SK-N-SH (cell line): Measurements from ENCODE around the gene YPEL1. TPM values are rescaled to one million over a fixed set of nuclear protein-coding genes. Genes with fewer than 3 reads are reported as not detected.

Experiments
- CTCF ChIA-PET: fragments of 300-600, 350-600 bp; formaldehyde crosslinking; extraction: SDS; loops from one replicate; lab custom pipeline; 2021; lab: Yijun Ruan, JAX
- POLR2A ChIA-PET: fragments of 350-600 bp; sonication (Branson Sonifier 250); formaldehyde crosslinking; extraction: SDS; loops from one replicate; lab custom pipeline; 2020; ENCODE audit warnings: antibody characterized with exemption, inconsistent platforms; lab: Yijun Ruan, JAX
- DNase-seq: peaks from one replicate; pipeline ENCODE4 v3.0.0; 2012
- H2AFZ ChIP-seq: fragments of 200-600 bp; sonication (generic); 2 replicates; pipeline ENCODE4 v1.8.1; 2016; ENCODE audit warnings: antibody characterized with exemption, mild to moderate bottlenecking, low read depth
- H3F3A ChIP-seq: fragments of 200-600 bp; sonication (generic); replicated peaks from 2 replicates; pipeline ENCODE3; 2016; ENCODE audit warnings: antibody characterized with exemption, mild to moderate bottlenecking; ENCODE audit not compliant: insufficient read depth
- H3K27ac ChIP-seq, 2 experiments: fragments of 200-500 bp in 1 of 2; fragments of 200-600 bp in 1 of 2; sonication (Bioruptor generic) in 1 of 2; sonication (generic), shearing (Covaris generic) in 1 of 2; 2 replicates each; pipeline versions ENCODE4 v1.5.1 to v1.6.1; 2014 to 2016; ENCODE audit warnings: low read depth in 2 of 2, inconsistent platforms in 1 of 2, low read length in 1 of 2, mild to moderate bottlenecking in 1 of 2, mixed read lengths in 1 of 2
- H3K27me3 ChIP-seq: fragments of 200-600 bp; sonication (generic), shearing (Covaris generic); 2 replicates; pipeline ENCODE4 v1.6.1; 2016; ENCODE audit warnings: mixed run types; ENCODE audit not compliant: insufficient read depth
- H3K36me3 ChIP-seq, 2 experiments: fragments of 200-500 bp in 1 of 2; fragments of 200-600 bp in 1 of 2; sonication (Bioruptor generic) in 1 of 2; sonication (generic) in 1 of 2; replicated peaks in 1 of 2; 2 replicates each; pipeline versions ENCODE3 to v1.5.1; 2014 to 2016; ENCODE audit warnings: low read length in 1 of 2, mild to moderate bottlenecking in 1 of 2; ENCODE audit not compliant: insufficient read depth in 2 of 2, control insufficient read depth in 1 of 2
- H3K4me1 ChIP-seq, 2 experiments: fragments of 200-500 bp in 1 of 2; fragments of 200-600 bp in 1 of 2; sonication (Bioruptor generic) in 1 of 2; sonication (generic), shearing (Covaris generic) in 1 of 2; 2 replicates each; pipeline versions ENCODE4 v1.5.1 to v1.6.1; 2014 to 2016; ENCODE audit warnings: low read depth in 1 of 2, low read length in 1 of 2, mixed run types in 1 of 2; ENCODE audit not compliant: insufficient read depth in 2 of 2, control insufficient read depth in 1 of 2
- H3K4me2 ChIP-seq: fragments of 200-600 bp; sonication (generic), shearing (Covaris generic); 2 replicates; pipeline ENCODE4 v1.6.1; 2017; ENCODE audit warnings: mixed run types
- H3K4me3 ChIP-seq, 2 experiments: fragments of 200-500 bp in 1 of 2; fragments of 200-600 bp in 1 of 2; sonication (Bioruptor generic) in 1 of 2; sonication (generic), shearing (Covaris generic) in 1 of 2; 2 replicates each; pipeline versions ENCODE4 v1.5.1 to v1.8.1; 2014 to 2016; ENCODE audit warnings: low read depth in 2 of 2, inconsistent platforms in 1 of 2, low read length in 1 of 2, mild to moderate bottlenecking in 1 of 2, mixed read lengths in 1 of 2, moderate library complexity in 1 of 2
- H3K79me2 ChIP-seq: fragments of 200-600 bp; sonication (generic); 2 replicates; pipeline ENCODE4 v1.8.1; 2017; ENCODE audit warnings: mild to moderate bottlenecking; ENCODE audit not compliant: insufficient read depth
- H3K9ac ChIP-seq: fragments of 200-600 bp; sonication (generic); 2 replicates; pipeline ENCODE4 v1.6.1; 2017; ENCODE audit warnings: mixed run types
- H3K9me2 ChIP-seq: fragments of 200-600 bp; sonication (generic); 2 replicates; pipeline ENCODE4 v1.6.1; 2017; ENCODE audit warnings: mixed run types
- H3K9me3 ChIP-seq: fragments of 200-600 bp; sonication (generic); 2 replicates; pipeline ENCODE4 v1.6.1; 2017; ENCODE audit warnings: mixed run types, mild to moderate bottlenecking, moderate library complexity
- H4K20me1 ChIP-seq: fragments of 200-600 bp; sonication (generic); 2 replicates; pipeline ENCODE4 v1.6.1; 2017; ENCODE audit warnings: mild to moderate bottlenecking, mixed run types; ENCODE audit not compliant: insufficient read depth
- ELF1 ChIP-seq: IDR thresholded peaks from 2 replicates; pipeline ENCODE4 v1.4.0; 2012
- EP300 ChIP-seq, 2 experiments: IDR thresholded peaks; 2 replicates each; pipeline versions ENCODE4 v1.4.0 to v1.6.1; 2012; ENCODE audit warnings: borderline replicate concordance in 1 of 2, low read depth in 1 of 2, low read length in 1 of 2
- FOSL2 ChIP-seq: IDR thresholded peaks from 2 replicates; pipeline ENCODE4 v1.4.0; 2012; ENCODE audit warnings: low read depth, mild to moderate bottlenecking, moderate library complexity, borderline replicate concordance
- FOXJ3 ChIP-seq: sonication (generic); formaldehyde crosslinking; IDR thresholded peaks from 2 replicates; pipeline ENCODE4 v1.5.1; 2020; ENCODE audit warnings: mild to moderate bottlenecking, missing genetic modification reagents
- FOXM1 ChIP-seq: IDR thresholded peaks from 2 replicates; pipeline ENCODE4 v1.4.0; 2012; ENCODE audit warnings: low read depth, mild to moderate bottlenecking
- GABPA ChIP-seq: IDR thresholded peaks from 2 replicates; pipeline ENCODE4 v1.4.0; 2012; ENCODE audit warnings: low read depth, mild to moderate bottlenecking
- IRF3 ChIP-seq: fragments of 150-350 bp; IDR thresholded peaks from 2 replicates; pipeline ENCODE4 v1.6.1; 2016; ENCODE audit warnings: mild to moderate bottlenecking, low read depth, low read length
- MAX ChIP-seq: IDR thresholded peaks from 2 replicates; pipeline ENCODE4 v1.4.0; 2012; ENCODE audit warnings: low read depth
- MEF2A ChIP-seq: IDR thresholded peaks from 2 replicates; pipeline ENCODE4 v1.4.0; 2012; ENCODE audit warnings: low read depth, borderline replicate concordance
- NFIC ChIP-seq: IDR thresholded peaks from 2 replicates; pipeline ENCODE4 v1.4.0; 2012; ENCODE audit warnings: borderline replicate concordance
- NRF1 ChIP-seq: IDR thresholded peaks from 2 replicates; pipeline ENCODE4 v1.6.1; 2012; ENCODE audit warnings: low read depth, mild to moderate bottlenecking, low read length
- PBX3 ChIP-seq: IDR thresholded peaks from 2 replicates; pipeline ENCODE4; 2012
- RAD21 ChIP-seq: IDR thresholded peaks from 2 replicates; pipeline ENCODE4 v1.6.1; 2012; ENCODE audit warnings: mild to moderate bottlenecking, low read length
- RCOR1 ChIP-seq: fragments of 150-350 bp; IDR thresholded peaks from 2 replicates; pipeline ENCODE4 v1.6.1; 2017; ENCODE audit warnings: antibody characterized with exemption, low read length
- RFX5 ChIP-seq: IDR thresholded peaks from 2 replicates; pipeline ENCODE4 v1.6.1; 2012; ENCODE audit warnings: mild to moderate bottlenecking, improper control_type of control experiment, low read length
- RXRA ChIP-seq: IDR thresholded peaks from 2 replicates; pipeline ENCODE4 v1.4.0; 2012; ENCODE audit warnings: low read depth, mild to moderate bottlenecking, borderline replicate concordance
- TCF12 ChIP-seq: IDR thresholded peaks from 2 replicates; pipeline ENCODE4 v1.4.0; 2012
- USF1 ChIP-seq: IDR thresholded peaks from 2 replicates; pipeline ENCODE4 v1.4.0; 2012; ENCODE audit warnings: low read depth, borderline replicate concordance
- USF2 ChIP-seq: fragments of 150-350 bp; IDR thresholded peaks from 2 replicates; pipeline ENCODE4 v1.6.1; 2017; ENCODE audit warnings: antibody characterized with exemption, low read length, low read depth, borderline replicate concordance
- WGBS: methylation state at CpG from one replicate; pipeline ENCODE4 v1.1.6; 2017; ENCODE audit warnings: low lambda C conversion rate; 5-methylcytosine and 5-hydroxymethylcytosine counted together
- polyA plus RNA-seq, 3 experiments: library from polyadenylated mRNA; depleted of rRNA; stranded (reverse); fragments of >200 nt; gene quantifications; 2 replicates each; pipeline ENCODE4 v1.2.3, GENCODE V29; 2012

YPEL1 gene
- polyA plus RNA-seq, 1 of the 3 experiments (the other 2 are of a cell fraction), result 2.4 TPM

- CTCF ChIA-PET, result no interaction called here
- no peak overlapping the region for H3K4me3 ChIP-seq
- no peak overlapping the region for H2AFZ ChIP-seq
- H3K9me2 ChIP-seq, result no peaks in the 10 kb centered on the region
- no peaks in the 10 kb centered on the region; a peak in 1 of 4 replicates for H3K4me1 ChIP-seq
- TF ChIP-seq MAX (no peak), RFX5 (no peak), RXRA (no peak), EP300 (IDR thresholded peaks at IDR 0.05; ENCODE audit: borderline replicate concordance in 1 of 2, low read depth in 1 of 2, low read length in 1 of 2) (no peak), ELF1 (no peak), MEF2A (no peak), USF2 (no peak), PBX3 (no peak), GABPA (no peak), NFIC (no peak), FOSL2 (no peak), FOXM1 (no peak), IRF3 (no peak), TCF12 (no peak), FOXJ3 (CRISPR knock-in tag) (no peak), RCOR1 (no peak), RAD21 (no peak), NRF1 (no peak), USF1 (no peak)
- TF ChIP-seq, all 33 proteins: peak for 0
- WGBS, result 94% methylated on average over 12 of the region's 23 CpGs
- Histone ChIP-seq H3K27ac (no peak overlapping the region), H3K4me2 (no peak overlapping the region), H3K79me2 (no peaks in the 10 kb centered on the region), H3F3A (no peaks in the 10 kb centered on the region), H3K9ac (no peak overlapping the region), H4K20me1 (no peaks in the 10 kb centered on the region), H3K9me3 (no peaks in the 10 kb centered on the region), H3K36me3 (peaks cover 0 to 56% of the 10 kb centered on the region in 2 experiments), H3K27me3 (no peaks in the 10 kb centered on the region)
- POLR2A ChIA-PET, result no interaction called here
- DNase-seq, result no peak
Measured at GRCh38 chr22:21686634-21687393, 48.8 kb downstream of the YPEL1 start.
